Epidermal melanocyte (primary cell): ENCODE data around the gene DUSP18.
"Not testable (repeated sequence)": the region's sequence is repeated elsewhere in the genome, so short reads cannot be mapped to it uniquely, and the experiment has no call there.

Experiments used
- DNase-seq: peaks from one replicate; pipeline ENCODE4 v3.0.0; 2011; ENCODE audit warnings: low spot score; ENCODE audit not compliant: insufficient read length

The DUSP18 gene

DNA sequence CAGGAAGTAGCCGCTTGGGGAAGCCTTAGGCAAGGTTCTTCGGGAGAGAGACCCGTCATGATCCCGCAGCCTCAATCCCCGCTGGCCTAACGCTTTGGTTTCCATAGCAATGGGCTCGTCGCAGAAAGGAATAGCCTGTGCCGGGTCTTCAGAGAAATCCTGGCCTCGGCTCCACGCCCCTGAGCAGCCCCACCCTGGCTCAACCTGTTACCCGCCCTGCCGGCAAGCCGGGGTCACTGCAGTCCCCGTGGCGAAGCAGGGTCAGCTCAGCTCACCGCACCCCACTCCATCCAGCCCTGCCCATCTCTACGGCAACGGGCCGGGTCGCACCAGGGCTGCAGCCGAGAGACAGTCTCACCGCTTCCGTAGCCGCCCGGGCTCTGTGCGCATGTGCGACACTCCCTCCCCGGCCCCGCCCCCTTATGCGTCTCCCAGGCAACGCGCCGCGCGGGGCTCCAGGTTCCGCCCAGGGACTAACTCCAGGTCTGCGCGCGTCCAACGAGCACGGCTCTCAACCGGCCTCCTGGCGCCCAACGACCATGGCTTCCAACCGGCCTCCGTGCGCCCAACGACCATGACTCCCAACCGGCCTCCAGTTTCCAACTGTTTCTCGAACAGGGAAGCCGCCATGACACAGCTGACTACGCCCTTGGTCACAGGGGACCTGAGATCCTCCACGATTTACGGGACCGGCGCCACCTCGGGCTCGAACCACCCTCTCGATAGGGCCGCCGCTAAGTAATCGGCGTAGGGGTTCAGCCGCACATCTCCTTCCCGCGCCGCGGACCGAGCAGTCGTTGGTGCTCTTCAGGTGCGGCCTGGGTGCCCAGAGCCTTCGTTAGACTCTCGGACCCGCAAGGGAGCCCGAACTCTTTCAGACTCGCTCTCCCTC is at the start of gene DUSP18:
DUSP18 (minus strand) TSS at position 382 of the 892 bp plus-strand sequence. CDS start 3,872 bp downstream, outside the sequence.
- peak; percentile 96 for DNase-seq

DNA sequence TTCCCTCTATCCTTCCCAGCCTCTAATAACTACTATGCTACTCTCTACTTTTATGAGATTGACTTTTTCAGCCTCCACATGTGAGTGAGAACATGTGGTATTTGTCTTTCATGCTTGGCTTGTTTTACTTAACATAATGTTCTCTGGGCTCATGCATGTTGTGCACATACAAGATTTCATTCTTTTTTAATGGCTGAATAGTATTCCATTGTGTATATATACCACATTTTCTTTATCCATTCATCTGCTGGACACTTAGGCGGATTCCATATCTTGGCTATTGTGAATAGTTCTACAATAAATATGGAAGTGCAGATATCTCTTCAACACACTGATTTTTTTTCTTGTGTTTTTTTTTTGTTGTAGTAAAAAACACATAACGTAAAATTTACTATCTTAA is 46.4 kb upstream of the DUSP18 start:
- no peak for DNase-seq

DNA sequence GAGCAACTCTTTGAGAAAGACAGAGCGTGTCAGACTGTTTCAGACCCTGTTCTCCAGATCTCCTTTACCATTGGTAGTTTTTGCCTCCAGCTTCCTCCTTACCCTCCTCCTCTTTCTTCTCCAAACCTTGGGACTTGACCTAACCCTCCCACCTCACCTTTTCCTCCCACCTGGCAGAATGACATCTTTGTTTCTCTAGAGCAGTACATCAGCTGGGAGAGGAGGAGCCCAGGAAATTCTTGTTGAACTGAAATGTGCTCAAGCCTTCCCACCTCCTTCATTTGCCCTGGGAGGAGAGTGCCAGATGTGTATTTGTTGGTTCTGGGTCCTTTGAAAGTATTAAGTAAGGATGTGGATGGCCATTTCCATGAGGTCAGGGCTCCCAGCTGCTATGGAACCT is 44.4 kb upstream of the DUSP18 start:
- DNase-seq = no peak

DNA sequence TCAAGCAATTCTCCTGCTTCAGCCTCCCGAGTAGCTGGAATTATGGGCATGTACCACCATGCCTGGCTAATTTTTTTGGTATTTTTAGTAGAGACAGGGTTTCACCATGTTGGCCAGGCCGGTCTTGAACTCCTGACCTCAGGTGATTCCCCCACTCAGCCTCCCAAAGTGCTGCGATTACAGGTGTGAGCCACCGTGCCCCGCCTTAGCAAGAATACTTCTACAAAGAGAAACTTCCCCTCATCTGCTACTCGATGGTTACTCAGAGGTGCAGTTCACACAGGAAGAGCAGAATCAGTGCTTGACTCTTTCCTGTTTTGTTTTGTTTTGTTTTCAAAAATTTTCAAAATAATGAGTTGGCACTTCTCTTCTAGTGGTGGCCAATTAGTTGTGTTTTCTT is 42.3 kb upstream of the DUSP18 start:
- not testable (repeated sequence) for DNase-seq

DNA sequence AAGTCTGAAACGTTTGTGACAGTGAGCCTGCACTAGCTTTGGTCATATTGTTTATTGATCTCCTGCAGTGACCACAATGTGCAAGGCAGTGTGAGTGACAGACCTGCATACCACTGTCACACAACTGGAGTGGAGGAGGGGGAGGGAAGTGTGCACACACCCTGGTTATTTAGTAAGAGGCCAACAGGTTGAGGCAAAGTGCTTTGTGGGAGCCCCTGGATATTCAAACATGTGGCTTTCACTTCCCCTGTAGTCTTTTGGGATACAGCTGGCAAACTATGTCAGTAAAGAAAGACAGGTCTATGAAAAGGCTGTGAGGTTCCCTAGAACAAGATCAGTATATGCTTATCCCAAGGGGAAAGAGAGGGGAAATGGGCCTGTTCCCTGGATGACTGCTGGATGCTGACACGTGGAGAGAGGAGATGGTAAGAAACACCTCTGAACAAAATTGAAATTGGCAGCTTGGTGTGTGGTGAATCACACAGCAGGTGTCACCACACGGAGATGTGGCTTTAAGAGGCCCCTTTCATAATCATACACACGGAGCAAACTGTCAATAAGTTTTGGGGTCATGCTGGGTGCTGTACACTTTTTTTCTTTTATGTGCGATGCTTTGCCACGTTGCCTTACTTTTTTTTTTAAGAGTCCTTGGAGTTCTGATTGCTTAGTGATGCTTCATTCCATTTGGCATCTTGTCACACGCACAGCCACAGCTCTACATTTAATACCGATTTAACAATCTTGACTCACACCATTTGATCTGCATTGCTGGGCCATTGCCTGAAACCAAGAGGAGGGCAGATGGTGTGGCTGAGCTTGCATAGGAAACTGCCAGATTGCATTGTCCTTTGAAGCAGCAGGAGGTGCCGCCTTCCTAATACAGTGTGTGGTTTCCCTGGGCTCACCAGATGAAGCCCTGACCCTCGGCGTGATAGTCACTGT is 38.3 kb upstream of the DUSP18 start:
- no peak for DNase-seq

DNA sequence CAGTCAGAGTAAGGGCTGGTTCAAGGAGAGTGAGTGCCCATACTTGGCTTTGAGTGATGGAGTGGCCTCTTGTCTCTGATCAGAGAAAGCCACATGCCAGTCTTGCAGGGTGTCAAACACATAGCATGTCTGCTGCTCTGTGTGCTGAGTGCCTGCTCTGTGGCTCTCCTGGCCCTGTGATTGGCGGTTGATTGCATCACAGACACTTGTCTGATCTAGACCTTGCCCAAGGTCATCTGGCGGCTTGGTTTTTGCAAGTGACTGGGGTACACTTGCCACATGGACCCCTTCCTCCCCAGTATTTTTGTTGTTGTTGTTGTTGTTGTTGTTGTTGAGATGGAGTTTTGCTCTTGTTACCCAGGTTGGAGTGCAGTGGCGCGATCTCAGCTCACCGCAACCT is 37.3 kb upstream of the DUSP18 start:
- no peak for DNase-seq

DNA sequence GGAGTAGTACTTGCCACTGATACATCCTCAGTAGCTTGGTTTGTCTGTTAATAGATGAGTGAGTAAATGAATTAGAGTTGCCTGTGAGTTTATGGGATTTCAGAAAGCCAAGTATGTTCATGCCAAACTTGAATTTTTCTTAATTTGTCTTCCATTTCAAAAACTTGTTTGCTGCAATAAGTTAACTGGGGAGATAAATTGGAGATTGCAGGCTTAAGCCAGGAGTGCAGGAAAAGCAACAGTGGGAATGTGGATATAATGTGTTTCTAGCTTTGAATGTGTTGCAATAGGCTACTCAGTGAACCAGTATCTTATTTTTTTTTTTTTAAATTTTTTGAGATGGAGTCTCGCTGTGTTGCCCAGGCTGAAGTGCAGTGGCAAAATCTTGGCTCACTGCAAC is 35.2 kb upstream of the DUSP18 start:
- DNase-seq = no peak

DNA sequence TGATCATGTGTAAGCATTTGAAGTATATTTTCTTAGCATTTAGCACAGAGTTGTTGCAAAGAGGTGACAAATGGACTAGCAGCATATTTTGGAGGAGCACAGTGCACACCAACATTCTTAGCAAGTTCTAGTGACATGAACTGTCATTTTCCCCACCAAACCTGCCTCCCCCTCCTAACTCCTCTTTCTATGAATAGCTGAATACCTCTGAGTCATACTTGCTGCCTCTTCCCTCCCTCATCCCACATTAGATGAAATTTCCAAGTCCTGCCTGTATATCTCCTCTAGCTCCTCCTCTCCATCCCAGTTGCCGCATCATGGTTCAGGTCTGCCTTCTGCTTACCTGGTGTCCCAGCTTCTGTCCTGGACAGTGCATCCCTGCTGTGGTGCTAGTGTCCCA is 34.2 kb upstream of the DUSP18 start:
- no peak for DNase-seq

DNA sequence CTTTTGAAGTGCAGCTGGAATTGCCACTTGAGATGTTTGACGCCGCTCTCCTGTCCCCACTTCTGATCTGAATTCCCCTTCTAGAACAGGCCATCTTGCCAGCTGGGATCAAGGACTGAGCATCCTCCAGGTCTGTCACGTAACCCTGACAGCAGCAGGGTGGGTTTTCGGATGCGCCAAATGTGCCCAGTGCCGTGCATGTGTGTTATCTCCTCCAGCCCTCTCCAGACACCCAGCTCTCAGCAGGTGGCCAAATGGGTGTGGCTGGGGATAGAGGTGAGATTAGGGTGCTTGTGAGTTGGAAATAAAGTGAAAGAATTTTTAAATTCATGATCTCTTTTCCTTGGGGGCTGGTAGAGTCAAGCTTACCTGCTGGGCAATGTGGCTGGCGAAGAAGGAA is 30.3 kb upstream of the DUSP18 start:
- DNase-seq = no peak

DNA sequence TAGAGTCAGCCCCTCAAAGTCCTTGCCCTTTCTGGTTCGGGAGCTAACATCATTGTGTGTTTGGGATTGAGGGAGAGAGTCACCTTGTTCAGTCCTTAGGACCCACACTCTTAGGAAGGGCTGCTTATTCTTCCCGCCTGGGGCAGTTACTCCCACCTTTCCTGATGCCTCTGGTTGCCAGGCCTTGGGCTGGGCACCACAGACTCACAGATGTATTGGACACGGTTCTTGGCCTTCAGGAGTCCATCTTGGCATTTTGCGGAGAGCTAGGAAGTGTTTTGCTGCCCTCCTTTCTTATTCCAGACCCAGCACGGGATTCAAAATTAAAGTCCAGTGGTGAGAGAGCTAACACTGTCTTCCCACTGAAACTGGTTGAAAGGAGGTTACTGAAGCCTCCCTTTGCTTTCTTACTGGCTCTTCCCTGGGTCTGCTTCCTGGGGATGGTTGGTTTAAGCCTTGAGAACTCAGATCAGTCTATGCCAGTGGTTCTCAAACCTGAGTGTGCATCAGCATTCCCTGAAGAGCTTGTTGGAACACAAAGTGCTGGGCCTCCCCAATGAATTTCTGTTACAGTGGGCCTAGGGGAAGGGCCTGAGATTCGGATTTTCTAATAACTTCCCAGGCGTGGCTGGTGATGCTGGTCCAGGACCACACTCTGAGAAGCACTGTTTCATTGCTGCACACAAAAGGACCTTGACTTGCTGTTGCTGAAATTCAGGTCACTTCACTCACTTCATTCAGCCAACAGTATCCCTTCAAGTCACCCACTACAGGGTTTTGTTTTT is 28.4 kb upstream of the DUSP18 start:
- no peak for DNase-seq

DNA sequence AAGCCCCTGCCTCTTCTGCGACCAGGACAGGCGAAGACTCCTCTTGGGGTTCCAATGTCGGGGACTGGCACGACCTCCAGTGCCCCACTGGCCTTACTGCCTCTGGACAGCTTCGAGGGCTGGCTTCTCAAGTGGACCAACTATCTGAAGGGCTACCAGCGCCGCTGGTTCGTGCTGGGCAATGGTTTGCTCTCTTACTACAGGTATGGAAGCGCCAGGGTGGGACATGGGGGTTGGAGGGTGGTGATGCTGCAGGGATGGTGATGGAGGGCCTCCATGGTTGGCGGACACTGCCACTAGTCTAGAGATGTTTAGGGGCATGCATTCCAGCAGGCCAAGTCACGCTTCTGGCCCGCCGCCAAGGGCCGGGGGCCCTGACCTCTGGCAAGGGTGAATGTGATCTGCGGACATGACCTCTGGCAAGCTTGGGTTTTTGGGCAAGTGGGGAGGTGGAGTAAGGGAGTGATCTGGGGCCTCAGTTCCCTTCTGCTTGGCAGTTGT is 27.7 kb upstream of the DUSP18 start:
- no peak for DNase-seq

DNA sequence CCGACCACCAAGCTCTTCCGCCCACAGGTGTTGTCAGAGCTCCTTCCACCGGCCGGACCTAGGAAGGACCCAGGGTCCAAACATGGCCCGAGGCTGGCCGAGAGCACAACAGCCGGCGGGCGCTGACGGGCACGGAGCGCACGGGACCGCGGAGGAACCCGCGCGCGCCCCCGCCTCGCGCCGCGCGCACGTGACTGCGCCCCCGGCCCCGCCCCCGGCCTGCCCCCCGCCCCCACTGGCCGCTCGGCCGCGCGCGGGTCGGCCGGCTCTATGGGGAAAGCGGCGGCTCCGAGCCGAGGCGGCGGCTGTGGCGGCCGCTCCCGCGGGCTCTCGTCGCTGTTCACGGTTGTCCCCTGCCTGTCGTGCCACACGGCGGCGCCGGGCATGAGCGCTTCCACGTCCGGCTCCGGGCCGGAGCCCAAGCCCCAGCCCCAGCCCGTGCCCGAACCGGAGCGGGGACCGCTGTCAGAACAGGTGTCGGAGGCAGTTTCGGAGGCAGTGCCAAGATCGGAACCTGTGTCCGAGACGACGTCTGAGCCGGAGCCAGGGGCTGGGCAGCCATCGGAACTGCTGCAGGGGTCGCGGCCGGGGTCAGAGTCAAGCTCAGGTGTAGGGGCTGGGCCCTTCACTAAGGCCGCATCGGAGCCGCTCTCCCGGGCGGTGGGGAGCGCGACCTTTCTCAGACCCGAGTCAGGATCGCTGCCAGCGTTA is 27.1 kb upstream of the DUSP18 start, which contains the start of gene OSBP2:
OSBP2 (plus strand) TSS at position 235 of the 711 bp plus-strand sequence; CDS start at position 271, 36 bp downstream.
- DNase-seq = no peak

DNA sequence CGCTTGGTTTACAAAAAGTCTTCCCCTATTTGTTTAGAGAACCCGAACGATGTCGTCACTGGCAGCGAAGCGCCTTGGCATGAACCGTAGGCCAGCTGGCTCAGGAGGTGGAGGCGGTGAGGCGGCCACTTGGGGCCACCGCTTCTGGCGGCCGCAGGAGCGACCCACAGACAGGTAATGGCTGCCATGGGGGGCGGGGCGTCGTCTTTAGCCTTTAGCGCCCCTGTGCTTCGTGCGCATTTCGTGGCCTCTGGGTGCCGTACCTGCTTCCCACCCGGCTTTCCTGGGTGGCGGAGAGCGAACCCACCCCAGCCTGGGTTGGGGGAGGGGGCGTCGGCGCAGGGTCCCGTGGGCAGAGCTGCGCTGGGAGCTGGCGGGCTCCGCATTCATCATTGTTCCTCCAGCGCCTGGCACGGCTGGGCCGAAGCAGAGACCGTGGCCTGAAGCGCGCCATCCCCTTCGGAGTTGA is 26.5 kb upstream of the DUSP18 start:
- DNase-seq = no peak

DNA sequence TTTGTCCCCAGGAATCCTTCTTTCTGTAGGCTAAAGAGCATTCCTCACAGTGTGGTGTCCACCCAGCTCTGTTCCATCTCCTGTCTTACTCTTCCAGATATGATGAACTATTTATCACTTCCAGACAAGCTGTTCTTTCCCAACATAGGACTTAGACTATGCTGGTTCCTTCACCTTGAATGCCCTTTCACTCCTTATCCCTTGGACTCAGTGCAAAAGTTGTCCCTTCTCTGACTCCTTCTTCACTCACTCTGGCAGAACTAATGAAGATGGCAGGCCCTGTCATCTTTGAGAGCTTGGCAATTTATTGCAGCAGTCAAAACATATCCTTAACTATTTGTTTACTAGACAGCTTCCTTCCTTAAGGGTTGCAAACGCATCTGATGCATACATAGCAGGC is 23.5 kb upstream of the DUSP18 start:
- no peak for DNase-seq

DNA sequence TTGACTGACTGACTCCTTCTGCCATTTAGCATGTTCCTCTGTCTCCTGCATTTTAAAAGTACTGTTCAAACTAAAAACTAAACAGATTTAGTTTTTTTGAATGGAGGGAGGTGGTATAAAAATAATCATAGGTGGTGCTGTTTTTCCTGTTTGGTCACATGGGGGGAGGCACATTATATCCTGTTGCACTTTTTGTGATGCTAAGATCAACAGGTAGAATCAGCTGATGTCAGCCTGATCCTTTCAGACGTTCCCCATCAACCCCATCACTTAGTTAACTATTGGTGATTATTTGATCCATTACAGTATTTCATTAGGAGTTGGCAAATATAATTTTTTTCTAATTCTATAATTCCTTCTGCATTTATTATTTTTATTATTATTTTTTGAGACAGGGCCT is 21.9 kb upstream of the DUSP18 start:
- no peak for DNase-seq

DNA sequence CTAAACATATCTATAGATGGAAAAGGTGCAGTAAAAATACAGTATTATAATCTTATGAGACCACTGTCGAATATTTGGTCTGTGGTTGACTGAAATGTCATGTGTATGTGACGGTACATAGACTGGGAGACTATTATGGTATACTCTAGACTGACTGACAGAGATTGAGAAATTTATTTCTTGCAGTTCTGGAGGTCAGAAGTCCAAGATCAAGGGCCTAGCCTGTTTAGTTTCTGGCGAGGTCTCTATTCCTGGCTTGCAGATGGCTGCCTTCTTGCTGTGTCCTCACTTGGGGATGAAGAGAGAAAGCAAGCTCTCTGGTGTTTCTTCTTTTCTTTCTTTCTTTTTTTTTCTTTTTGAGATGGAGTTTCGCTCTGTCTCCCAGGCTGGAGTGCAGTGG is 19.7 kb upstream of the DUSP18 start:
- no peak for DNase-seq

DNA sequence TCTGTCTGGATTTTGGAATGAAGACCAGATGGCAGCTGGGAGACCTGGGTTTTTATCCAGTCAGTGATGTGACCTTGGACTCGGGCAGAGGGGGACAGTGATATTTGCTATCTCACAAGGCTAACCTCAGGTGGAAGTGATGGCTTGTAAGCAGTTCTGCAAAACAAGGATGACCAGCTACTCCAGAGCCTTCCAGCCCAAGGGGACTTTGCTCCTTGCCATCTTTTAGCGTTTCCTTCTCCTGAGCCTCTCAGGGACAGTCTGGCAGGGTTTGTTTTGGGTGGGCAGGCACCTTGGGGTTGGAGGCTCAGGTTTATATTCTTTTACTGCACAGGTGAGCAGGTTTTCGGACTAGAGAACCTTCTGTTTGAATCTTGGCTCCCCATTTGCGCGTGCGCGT is 17.5 kb upstream of the DUSP18 start:
- no peak for DNase-seq

DNA sequence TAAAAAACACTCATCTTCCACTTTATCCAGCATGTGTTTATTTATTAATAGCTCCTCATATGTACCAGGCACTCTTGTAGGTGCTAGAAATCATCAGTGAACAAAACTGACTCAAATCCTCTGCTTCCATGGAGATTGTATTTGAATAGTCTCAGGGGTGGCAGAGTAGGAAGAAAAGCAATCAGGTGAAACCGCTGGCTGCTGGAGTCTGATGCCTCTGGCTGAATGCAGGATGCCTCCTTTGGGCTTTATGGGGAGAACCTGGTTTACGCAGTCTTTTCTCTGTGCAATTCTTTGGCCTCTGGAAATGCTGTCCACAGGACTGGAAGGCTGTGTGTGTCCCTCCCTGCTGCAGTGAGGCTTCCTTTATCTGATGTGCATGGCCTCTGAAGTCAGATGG is 14.2 kb upstream of the DUSP18 start:
- no peak for DNase-seq

DNA sequence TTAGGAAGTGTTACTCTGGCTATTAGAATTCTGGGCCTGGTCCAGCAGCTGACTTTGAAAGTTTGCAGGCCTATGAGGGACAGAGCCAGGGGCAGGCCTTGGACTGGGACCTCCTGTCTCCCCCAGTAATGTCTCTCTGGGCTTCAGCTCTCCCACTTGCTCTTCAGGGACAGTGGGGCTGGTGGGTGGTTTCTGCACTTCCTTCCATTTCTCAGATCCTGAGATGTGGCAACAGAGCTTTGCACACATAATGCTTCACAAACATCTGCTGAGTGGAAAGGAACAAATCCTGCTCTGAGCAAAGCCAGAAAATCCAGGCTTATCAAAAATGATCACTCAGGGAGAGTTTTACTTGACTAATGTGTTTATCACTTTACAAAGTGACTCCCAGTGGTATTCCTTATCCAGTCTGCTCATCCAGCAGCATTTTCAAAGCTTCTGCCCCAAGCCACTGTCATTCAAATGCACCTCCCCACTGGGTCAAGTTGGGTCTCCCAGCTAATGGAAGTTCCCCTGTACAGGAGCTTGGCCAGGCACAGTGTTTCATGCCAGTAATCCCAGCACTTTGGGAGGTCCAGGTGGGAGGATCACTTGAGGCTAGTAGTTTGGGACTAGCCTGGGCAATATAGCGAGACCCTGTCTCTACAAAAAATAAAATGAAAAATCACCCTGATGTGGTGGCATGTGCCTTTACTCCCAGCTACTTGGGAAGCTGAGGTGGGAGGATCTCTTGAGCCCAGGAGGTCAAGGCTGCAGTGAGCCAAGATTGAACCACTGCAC is 13.5 kb upstream of the DUSP18 start:
- DNase-seq = no peak
